Measurements from ENCODE around the gene ATXN1.
A peak's percentile ranks its signal among the peaks of the same experiment; 100 is the strongest.
"Not testable (repeated sequence)": the region's sequence is repeated elsewhere in the genome, so short reads cannot be mapped to it uniquely, and the experiment has no call there.

The ATXN1 gene

DNA sequence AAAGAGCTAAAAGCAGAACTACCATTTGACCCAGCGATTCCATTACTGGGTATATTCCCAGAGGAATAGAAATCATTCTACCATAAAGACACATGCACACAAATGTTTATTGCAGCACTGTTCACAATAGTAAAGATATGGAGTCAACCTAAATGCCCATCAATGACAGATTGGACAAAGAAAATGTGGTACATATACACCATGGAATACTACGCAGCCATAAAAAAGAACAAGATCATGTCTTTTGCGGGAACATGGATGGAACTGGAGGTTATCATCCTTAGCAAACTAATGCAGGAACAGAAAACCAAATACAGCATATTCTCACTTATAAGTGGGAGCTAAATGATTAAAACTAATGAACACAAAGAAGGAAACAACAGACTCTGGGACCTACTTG lies 23.7 kb upstream of the ATXN1 start:
- DNase-seq; in situ Hi-C loops (cut with HindIII; ENCODE audit: low pct_ligation_motif_present, low pct_unique_long_range_greater_than_20kb, low sequenced_read_pairs): not testable (repeated sequence)

DNA sequence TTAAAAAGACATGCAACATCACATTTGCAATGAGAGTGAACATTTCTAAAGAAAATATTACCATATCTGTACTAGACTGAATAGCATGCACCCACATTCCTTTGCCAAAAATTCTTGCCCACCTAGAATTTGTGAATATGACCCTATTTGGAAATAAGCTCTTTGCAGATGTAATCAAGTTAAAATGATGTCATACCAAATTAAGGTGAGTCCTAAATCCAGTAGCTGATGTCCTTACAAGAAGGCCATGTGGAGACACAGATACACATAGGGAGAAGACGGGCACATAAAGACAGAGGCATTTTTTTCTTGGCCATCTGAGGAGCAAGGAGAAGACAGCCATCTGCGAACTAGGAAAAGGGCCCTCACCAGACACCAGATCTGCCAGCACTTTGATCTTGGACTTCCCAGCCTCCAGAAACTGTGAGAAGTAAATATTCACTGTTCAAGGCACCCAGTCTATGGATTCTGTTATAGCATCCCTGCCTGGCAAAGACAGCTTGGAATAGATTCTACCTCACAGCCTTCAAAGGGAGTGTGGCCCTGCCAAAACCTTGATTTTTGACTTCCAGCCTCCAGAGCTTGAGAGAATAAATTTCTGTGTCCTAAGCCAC lies 22.8 kb upstream of the ATXN1 start:
- in situ Hi-C loops (cut with HindIII; ENCODE audit: low pct_ligation_motif_present, low pct_unique_long_range_greater_than_20kb, low sequenced_read_pairs): no loop called here
- DNase-seq: no peak

DNA sequence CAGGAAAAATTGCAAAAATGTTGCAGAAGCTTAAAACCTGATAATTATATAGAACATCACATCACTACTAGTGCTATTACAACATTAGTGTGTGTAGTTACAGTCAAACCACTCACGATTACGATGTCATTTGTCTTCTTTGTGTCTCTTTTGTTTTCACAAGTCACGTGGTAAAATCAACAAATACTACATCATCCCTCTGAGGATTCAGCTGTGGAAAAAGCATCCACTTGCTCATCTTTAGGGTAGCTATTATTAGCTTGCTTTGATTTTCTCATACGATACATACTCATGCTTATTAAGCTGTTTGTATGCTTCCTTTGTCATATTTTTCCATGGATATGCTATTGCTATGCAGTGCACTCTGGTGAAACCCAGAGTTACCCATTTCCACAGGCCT lies 22.2 kb upstream of the ATXN1 start:
- in situ Hi-C loops (cut with HindIII; ENCODE audit: low pct_ligation_motif_present, low pct_unique_long_range_greater_than_20kb, low sequenced_read_pairs): no loop called here
- no peak for DNase-seq

DNA sequence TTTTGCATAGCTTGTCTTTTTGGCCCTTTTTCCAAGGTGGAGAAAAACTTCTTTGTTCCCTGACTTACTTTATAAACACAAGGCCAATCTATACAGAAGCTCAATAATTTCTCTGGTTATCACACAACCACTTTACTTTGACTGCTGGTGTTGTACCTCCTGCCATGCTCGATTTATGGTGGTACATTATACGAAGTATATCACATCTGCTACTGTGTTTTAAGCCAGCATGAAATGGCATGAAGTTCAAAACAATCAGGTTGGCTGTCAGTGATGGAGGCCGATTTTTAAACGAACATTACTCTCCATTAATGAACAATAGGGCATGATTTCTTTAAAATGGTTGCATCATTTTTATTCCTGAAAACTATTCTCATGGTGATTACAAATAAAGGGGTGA lies 21.0 kb upstream of the ATXN1 start:
- in situ Hi-C loops (cut with HindIII; ENCODE audit: low pct_ligation_motif_present, low pct_unique_long_range_greater_than_20kb, low sequenced_read_pairs): no loop called here

DNA sequence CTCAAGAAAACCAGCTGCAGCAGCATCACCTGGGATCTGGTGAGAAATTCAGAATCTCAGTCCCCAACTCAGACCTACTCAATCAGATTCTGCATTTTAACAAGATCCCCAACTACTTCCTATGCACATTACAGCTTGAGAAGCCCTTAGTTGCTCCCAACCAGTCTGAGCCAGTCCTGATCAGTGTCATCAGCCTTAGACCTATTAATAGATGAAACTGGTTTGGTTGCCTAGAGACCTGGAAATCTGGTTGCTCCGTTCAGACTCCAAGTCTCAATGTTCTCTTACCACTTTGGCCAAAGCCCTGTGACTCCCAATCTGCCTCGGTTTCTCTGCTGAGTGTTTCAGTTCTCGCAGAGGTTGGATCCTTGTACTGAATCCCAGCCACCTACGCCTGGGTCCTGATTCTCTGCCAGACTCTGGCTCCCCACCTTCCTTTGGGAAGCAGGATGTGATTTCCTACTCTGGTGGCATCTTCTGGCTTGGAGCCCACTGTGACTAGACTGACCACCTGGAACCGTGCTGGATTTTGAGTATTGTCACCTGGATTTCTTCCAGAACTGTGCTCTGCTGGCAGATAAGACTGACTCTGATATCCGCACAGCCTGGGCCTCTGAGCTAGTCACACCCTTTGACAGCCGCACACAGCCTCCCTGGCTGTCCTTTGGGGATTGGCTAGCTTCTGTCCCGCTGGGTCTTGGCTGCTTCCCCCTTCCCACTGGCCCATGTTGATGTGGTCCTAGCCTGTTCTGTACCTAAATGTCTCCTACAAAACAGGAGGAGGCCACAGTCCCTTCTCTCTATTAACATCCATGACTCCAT lies 20.3 kb upstream of the ATXN1 start:
- DNase-seq: no peak
- in situ Hi-C loops (cut with HindIII; ENCODE audit: low pct_ligation_motif_present, low pct_unique_long_range_greater_than_20kb, low sequenced_read_pairs): no loop called here

More for the DNA sequence above, 21.0 kb upstream of the ATXN1 start:
- DNase-seq: no peak

DNA sequence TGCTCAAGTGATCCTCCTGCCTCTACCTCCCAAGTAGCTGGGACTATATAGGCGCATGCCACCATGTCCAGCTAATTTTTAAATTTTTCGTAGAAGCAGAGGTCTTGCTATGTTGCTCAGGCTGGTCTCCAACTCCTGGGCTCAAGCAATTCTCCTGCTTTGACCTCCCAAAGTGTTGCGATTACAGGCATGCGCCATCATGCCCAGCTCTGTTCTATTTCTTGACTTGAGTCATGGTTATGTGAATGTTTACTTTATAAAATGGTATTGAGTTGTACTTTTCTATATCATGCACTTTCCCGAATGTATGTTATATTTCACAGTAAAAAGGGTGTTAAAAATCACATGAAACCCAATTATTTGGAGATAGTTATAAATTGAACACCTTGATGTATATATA lies 17.3 kb upstream of the ATXN1 start:
- in situ Hi-C loops (cut with HindIII; ENCODE audit: low pct_ligation_motif_present, low pct_unique_long_range_greater_than_20kb, low sequenced_read_pairs): no loop called here
- no peak for DNase-seq

DNA sequence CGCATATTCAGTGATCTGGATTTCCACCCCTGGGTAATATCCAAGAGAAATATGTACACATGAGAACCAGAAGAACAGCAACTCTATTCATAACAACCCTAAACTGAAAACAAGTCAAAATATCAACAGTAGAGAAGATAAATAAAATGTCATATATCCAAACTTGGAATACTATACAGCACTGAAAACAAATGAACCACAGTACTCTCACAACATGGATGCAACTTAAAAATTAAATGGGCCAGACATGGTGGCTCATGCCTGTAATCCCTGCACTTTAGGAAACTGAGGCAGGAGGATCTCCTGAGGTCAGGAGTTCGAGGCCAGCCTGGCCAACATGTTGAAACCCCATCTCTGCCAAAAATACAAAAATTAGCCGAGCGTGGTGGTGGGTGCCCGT lies 16.5 kb upstream of the ATXN1 start:
- in situ Hi-C loops (cut with HindIII; ENCODE audit: low pct_ligation_motif_present, low pct_unique_long_range_greater_than_20kb, low sequenced_read_pairs): no loop called here
- no peak for DNase-seq

DNA sequence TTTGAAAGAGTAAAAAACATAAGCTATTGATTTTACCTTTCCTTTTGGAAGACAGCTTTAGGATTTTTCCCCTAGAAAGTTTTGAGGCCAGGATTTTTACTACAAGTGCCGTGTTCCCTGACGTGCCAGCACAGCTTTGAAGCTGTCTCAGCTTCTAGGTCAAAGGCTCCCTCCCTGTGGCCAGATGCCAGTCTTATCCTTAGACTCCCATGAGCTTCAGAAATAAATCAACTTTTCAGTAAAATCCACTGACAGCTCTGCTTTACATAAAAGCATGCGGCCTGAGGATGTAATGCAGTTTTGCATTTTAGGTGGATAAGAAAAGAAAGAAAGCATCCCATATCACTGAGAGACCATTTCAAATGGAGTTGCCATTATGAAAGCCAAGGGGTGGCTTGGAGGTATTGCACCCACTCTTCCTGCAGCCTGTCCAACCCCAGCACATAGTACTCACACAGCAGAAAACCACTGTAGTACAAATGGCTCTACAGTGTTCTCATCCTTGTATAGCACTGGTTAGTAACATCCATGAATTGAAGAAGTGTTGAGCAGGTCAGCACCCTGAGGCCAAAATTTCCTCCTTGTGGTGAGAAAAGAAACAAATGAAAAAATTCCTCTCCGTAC lies 15.2 kb upstream of the ATXN1 start:
- in situ Hi-C loops (cut with HindIII; ENCODE audit: low pct_ligation_motif_present, low pct_unique_long_range_greater_than_20kb, low sequenced_read_pairs): no loop called here
- no peak for DNase-seq

DNA sequence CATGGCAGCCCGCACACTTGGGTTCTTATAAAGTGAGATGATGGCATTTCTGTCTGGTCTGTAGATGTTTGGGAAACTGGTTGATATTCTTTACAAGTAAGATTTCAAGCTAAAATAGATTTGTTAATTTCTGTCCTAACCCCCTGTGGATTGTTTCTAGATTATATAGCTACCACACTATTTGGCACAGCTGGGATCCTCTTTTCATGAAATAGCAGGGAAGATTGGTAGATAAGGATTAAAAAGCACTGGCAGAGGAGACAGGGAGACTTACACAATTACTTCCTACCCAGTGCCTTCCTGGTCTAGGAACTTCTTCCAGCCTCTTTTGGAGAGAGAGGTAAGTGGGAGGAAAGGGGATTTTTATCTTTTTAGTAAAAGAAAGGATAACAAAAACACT lies 13.2 kb upstream of the ATXN1 start:
- in situ Hi-C loops (cut with HindIII; ENCODE audit: low pct_ligation_motif_present, low pct_unique_long_range_greater_than_20kb, low sequenced_read_pairs): no loop called here
- no peak for DNase-seq

DNA sequence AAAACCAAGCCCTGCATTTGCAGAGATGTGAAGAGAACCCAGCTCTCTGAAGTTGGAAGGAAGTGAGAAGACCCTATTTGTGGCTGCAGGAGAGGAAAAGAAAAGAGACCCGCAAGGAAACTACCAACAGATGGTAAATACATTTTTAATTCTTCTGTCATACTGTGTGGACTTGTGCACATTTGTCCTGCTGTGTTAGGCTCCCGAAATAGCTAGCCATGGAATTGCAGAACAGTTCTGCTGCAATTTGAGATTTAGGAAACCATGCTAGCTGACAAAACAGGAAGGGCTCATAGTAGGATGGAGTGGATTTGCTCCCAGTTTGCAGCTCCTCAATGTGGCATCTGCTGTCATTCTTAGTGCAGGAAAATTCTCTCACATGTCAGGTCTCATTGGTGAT lies 12.1 kb upstream of the ATXN1 start:
- in situ Hi-C loops (cut with HindIII; ENCODE audit: low pct_ligation_motif_present, low pct_unique_long_range_greater_than_20kb, low sequenced_read_pairs): no loop called here
- no peak for DNase-seq

DNA sequence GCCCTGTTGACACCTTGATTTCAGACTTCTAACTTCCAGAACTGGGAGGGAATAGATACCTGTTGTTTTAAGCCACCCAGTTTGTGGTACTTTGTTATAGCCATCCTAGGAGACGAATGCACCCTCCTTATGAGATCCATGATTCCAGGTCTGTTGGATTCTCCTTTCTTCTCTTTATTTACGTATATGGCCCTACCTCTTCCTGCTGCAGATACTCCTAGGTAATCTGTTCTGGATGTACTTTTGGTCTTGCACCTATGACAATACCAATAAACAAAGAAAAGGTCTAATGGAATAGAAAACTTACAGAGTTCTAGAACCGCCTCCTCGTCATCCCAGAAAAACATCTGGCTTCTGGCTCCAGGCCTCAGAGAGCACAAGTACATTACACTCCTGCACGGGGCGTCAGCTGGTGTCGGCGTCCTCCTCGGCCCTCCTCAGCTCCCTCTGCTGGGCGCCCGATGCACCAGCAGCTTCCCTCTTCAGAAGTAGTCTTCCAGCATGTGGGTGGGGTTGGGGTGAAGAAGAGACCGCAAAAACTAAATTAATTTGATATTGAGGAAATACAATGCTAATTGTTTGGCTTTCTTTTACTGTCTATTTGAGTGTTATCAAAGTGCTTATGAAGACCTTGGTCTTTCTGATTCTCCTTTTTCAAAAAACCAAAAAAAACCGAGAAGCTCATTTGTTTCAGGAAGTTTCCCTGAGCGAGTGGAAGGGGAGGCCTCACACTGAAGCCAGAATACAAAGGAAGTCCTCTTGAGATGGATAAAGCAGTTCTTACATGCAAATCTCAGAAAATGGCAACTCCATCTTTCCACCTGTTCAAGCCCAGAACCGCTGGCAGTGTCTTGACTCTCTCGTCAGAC lies 9.7 kb upstream of the ATXN1 start:
- in situ Hi-C loops (cut with HindIII; ENCODE audit: low pct_ligation_motif_present, low pct_unique_long_range_greater_than_20kb, low sequenced_read_pairs): no loop called here
- peak; percentile 76 for DNase-seq

DNA sequence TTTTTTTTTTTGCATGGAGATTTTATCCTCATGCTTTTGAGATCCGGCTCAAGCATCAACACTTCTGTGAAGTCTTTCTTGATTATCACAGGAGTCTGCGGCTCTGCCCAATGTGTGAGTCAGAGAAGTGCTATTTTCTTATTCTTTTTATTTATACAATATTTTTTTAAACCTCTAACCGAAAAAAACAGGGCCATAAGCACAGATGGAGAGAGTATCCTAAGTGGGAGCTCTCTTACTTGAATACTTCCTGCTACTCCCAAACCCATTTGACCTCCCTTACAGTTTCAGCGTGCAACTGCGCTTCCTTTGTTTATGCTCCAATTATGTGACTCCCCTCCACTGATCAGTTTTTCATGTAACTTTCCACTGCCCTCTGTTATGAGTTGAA lies 8.7 kb upstream of the ATXN1 start:
- DNase-seq: no peak
- in situ Hi-C loops (cut with HindIII; ENCODE audit: low pct_ligation_motif_present, low pct_unique_long_range_greater_than_20kb, low sequenced_read_pairs): no loop called here

DNA sequence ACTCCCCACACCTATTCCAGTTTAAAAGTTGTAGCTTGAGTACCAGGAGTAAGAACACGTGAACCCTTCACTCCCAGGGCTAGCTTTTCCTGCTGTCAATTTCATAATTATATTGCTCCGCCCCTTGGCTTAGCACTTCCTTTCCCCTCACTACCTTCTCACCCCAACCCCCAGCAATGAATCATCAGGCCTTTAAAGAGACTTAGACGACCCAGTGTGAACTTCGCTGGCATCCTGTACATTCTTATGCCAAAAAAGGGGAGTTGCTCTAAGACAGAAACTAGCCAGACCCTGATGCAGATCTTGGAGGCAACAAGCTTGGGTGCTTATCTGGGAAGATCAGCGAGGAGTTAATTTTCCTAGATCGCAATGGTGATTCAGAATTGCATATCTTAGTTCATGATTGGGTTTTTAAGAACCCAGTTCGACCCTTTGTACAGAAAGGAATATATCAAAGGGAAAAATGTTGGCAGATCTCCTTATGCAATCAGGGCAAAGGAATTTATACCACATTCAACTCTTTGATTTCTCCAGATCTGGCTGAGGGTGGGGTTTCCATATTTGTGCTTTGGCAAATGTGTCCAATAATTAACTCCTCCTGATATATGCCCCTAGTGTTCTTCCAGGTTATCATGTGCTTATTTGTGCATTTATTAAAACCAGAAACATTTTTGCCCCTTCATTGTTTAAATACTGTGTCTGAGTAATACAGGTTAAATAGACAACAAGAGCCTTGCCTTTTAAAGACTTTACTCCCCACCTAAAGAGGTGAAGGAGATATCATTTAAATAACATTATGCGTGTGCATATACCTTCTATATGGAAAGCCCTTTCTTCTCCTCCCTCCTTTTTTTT lies 8.1 kb upstream of the ATXN1 start:
- DNase-seq: peak; percentile 80
- in situ Hi-C loops (cut with HindIII; ENCODE audit: low pct_ligation_motif_present, low pct_unique_long_range_greater_than_20kb, low sequenced_read_pairs): no loop called here

DNA sequence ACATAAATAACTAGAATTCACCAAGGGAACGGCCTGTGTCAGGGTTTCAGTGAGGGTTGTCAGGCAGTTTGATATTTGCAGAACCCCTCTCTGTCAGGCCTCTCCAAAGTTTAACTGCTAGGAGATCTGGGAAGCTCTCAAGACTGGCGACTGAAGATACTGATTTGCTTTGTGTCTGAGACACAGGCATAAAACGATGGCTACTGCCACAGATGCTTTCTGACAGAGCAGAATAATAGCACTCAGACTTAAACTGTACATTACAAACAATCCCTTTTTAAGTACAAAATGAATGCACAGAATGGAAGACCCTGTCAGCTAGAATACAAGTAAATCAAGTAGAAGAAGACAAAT lies 7.2 kb upstream of the ATXN1 start:
- in situ Hi-C loops (cut with HindIII; ENCODE audit: low pct_ligation_motif_present, low pct_unique_long_range_greater_than_20kb, low sequenced_read_pairs): no loop called here
- no peak for DNase-seq

DNA sequence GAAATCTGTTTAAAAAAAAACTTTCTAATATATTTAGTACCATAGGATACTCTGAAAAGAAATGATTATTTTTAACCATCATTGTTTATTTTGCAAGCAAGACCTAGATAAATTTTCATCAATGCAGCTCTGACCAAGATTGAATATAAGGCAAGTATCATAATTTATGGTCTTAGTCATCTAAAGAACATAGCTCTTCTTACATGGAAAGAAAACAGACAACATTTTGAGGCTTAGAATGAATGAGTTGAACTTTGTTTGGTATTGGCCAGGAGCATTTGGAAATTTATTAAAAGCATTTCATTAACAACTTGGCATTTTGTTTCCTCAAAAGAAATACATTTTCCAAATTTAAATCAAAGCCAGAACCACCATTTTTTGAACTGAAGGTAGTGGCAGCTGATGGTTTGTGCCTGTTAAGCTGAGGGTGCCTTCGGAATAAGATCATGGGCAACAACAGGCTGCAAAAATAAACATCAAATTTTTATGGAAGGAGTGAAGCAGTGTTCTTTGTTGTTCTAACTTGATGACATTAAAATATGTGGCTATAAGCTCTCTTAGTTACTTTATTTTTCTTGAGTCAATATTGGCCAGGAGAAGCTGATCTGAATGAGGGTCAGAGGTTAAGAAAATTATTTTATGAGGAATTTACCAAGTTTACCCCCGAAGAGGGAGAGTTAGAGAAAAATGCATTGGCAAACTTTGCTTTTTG lies 6.7 kb upstream of the ATXN1 start:
- in situ Hi-C loops (cut with HindIII; ENCODE audit: low pct_ligation_motif_present, low pct_unique_long_range_greater_than_20kb, low sequenced_read_pairs): no loop called here
- no peak for DNase-seq

DNA sequence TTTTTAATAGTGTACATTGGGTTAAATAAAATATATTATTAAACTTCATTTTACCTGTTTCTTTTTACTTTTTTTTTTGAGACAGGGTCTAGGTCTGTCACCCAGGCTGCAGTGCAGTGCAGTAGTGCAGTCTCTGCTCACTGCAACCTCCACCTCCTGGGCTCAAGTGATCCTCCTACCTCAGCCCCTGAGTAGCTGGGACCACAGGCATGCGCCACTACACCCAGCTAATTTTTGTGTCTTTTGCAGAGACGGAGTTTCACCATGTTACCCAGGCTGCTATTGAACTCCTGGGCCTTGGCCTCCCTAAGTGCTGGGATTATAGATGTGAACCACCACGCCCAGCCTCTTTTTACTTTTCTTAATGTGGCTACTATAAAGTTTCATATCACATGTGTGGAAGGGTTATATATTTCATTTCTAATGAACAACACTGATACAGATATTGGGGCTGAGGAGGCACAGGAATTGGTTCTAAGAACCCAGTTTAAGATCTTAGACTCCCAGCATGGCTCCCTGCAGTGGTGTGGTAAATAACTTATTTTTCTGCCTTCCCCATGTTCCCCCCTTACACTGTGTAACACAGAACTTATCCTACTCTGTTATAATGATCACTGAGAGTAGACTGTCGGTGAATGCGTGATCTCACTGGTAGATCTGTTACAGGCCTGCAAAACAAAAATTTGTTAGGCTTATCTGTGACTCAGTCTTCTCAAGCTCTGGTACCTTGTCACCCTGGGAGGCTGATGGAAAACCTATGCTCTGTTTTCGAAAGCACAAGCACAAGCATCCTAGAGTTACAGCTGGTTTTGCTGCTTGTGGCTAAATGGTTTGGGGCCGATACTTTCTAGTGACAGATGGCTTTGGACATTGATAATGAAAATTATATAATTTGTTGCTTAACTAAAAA lies 5.8 kb upstream of the ATXN1 start:
- in situ Hi-C loops (cut with HindIII; ENCODE audit: low pct_ligation_motif_present, low pct_unique_long_range_greater_than_20kb, low sequenced_read_pairs): no loop called here
- DNase-seq: no peak

DNA sequence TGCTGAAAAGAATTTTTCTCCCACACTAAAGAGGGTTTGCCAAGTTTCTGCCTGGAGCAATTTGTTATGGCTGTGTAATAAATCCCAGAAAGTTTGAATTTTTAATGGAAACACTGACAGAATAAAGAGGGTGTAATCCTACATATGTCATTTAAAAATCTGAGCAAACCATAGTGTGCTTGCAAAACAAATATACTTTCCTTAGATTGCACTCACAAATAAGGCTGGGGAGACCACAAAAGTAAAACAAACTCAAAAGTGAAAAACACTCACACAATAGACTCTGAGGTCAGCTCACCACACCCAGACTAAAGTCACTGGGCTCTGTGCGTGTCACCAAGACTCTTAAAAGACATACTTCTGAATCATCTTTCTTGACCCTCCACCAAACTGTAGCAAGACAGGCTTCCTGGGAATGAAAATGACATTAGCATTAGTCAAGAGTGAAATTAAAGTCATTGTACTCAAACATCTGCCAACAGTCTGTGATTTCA lies 4.8 kb upstream of the ATXN1 start:
- DNase-seq: peak; percentile 54
- in situ Hi-C loops (cut with HindIII; ENCODE audit: low pct_ligation_motif_present, low pct_unique_long_range_greater_than_20kb, low sequenced_read_pairs): no loop called here

Data from ACHN (cell line).